ENCODE results near the gene CEP162.

- no peak for TF ChIP-seq CTCF (IDR thresholded peaks at IDR 0.05)
- no peak for TF ChIP-seq POLR2AphosphoS5 (IDR thresholded peaks at IDR 0.05)
- TF ChIP-seq POLR2A (IDR thresholded peaks at IDR 0.05): no peak
- no peak for TF ChIP-seq EP300 (IDR thresholded peaks at IDR 0.05)
Measured at GRCh38 chr6:84258866-84259265, 31.4 kb upstream of the CEP162 start.

Measured in stomach (tissue), 4 donors.